Activated CD4-positive, alpha-beta T cell treated with anti-CD3 and anti-CD28 coated beads for 4 hours (primary cell): ENCODE measurements around the gene ZER1.
"Not testable (repeated sequence)": the region's sequence is repeated elsewhere in the genome, so short reads cannot be mapped to it uniquely, and the experiment has no call there.

ENCODE experiments used
- DNase-seq, 2 donors: peaks; one replicate each; pipeline ENCODE4 v3.0.0-alpha.2; 2020

ZER1 gene

GRCh38 chr9:128786681-128787601, 15.2 kb upstream of the ZER1 start, which contains the start of gene TBC1D13:
TSS of gene TBC1D13 (plus strand) at chr9:128787253. CDS start at chr9:128787354, 101 bp downstream.
- peak; percentile 86 to 88 for DNase-seq

DNA sequence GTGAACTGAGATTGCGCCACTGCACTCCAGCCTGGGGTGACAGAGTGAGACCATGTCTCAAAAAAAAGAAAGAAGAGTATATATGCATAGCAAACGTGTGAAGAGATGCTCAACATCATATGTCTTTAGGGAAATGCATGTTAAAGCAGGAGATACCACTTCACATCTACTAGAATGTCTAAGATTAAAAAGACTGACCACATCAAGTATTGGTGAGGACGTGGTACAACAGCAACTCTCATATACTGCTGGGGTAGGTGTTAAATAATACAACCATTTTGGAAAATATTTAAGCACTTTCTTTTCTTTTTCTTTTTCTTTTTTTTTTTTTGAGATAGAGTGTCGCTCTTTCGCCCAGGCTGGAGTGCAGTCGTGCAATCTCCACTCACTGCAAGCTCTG, 13.7 kb upstream of the ZER1 start:
- DNase-seq: no peak

GRCh38 chr9:128782669-128783068, 10.9 kb upstream of the ZER1 start:
- DNase-seq: no peak

- no peak for DNase-seq
Measured at GRCh38 chr9:128781187-128782070, 9.7 kb upstream of the ZER1 start.

DNA sequence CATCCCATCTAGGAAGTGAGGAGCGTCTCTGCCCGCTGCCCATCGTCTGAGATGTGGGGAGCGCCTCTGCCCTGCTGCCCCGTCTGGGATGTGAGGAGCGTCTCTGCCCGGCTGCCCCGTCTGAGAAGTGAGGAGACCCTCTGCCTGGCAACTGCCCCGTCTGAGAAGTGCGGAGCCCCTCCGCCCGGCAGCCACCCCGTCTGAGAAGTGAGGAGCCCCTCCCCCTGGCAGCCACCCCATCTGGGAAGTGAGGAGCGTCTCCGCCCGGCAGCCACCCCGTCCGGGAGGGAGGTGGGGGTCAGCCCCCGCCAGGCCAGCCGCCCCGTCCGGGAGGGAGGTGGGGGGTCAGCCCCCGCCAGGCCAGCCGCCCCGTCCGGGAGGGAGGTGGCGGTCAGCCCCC, 8.4 kb upstream of the ZER1 start:
- not testable (repeated sequence) for DNase-seq

GRCh38 chr9:128774804-128775203, 3.1 kb upstream of the ZER1 start:
- no peak for DNase-seq

- no peak for DNase-seq
Measured at GRCh38 chr9:128773049-128773448, 1.3 kb upstream of the ZER1 start.

- DNase-seq: peak in 1 of 2 donors; percentile 9
Measured at GRCh38 chr9:128771094-128771721, 519 bp downstream of the ZER1 start.

GRCh38 chr9:128770286-128771030, 1.3 kb downstream of the ZER1 start:
- DNase-seq: no peak

- DNase-seq: no peak
Measured at GRCh38 chr9:128768606-128769005, 3.1 kb downstream of the ZER1 start.

DNA sequence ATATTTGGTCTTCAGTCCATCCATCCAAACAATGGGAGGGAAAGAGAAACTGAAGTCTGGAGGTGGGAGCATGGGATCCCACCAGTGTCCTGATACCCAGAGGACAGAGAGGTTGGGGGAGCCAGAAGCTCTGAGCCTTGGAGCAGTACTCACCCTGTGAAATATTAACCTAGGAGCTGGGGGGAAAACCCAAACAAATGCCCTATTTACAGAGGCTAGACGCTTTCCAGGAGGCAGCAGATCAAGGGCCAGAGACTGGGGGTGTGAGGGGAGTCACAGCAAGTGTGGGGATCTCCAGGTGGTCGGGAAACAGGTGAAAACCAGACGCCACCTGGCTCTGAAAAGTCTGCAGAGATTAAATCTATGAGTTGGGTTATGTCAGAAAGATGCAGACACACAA, 6.2 kb downstream of the ZER1 start:
- no peak for DNase-seq

- DNase-seq: no peak
Measured at GRCh38 chr9:128764361-128764760, 7.4 kb downstream of the ZER1 start.

DNA sequence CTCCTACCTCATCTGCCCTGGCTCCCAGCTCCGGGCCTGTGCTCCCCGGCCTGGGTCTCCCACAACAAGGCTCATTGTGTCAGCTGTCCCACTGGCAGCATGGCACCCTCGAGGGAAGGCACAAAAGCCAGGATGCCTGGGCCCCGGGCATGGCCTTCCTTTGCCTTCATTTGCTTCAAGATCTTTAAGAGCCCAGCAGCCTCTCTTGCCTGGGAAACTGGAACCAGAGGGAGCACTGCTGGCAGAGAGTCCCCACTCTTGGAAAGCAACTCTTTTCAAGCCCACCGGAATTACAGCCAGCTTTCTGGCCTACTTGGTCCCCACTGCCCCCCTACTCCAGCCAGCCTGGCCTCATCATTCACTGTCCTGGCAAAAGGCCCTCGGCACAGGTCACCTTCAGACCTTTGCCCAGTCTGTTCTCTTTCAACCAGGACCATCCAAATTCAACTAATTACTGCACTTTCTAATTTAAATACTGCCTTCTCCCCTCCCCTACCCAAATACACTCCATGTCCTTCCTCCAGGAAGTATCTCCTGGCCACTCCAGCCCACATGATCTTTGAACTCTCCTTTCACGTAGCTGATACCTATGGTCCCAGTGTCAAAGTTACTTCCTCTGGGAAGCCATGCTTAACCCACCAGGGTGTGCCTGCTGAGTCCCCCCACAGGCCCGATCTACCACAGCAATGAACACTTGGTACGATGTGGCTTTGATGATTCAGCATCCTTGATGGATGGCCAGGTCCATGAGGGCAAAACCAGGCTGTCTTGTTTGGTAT, 8.9 kb downstream of the ZER1 start:
- DNase-seq: no peak

DNA sequence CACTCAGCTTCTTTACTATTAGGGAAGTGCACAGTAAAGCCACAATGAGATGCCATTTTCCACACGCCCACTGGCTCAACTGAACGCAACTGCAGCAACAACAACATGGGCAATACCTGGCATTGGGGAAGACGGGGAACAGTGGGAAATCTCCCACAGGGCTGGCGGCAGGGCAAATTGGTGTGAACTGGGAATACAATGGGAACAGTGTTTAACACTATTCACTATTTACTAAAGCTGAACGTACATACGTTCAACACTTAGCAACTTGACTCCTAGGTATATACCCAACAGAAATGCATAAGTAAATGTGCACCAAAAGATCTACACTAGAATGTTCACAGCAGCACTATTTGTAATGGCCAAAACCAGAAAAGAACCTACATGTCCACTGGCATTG, 14.1 kb downstream of the ZER1 start:
- no peak for DNase-seq

DNA sequence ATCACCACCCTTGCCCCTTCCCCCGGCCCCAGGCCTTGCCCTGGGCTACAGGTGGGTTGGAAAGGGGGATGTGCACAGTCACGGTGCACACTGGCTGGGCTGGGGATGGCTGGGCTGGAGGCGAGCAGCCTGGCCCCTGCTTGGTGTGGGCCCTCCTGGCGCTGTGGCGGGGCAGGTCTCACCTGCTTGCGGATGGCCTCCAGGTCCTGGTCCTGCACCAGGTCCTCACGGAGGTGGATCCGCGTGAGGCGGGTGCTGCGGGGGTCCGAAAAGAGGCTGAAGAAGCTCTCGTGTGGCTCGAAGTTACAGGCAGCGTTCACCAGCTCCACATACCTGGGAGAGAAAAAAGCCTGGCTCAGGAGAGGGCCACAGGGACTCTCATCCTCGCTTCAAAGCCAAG, 18.1 kb downstream of the ZER1 start:
- DNase-seq: no peak

GRCh38 chr9:128750926-128751595, 20.7 kb downstream of the ZER1 start:
- no peak for DNase-seq

DNA sequence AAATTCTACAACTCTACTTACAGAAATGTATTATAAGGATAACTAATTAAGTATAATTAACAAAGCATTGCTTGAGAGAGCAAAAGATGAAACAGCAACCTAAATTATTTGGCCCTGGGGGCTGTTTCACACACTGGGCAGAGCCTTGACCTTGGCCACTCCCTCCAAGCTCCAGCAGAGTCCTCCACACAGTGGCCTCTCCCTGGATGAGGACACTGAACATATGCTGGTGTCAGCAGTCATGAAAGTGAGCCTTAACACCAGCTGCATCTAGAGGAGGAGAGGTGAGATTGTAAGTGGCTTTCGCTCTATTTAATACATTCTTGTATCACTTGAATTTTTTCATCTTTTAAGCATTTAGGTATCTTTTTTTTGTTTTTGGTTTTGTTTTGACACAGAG, 24.5 kb downstream of the ZER1 start:
- no peak for DNase-seq

DNA sequence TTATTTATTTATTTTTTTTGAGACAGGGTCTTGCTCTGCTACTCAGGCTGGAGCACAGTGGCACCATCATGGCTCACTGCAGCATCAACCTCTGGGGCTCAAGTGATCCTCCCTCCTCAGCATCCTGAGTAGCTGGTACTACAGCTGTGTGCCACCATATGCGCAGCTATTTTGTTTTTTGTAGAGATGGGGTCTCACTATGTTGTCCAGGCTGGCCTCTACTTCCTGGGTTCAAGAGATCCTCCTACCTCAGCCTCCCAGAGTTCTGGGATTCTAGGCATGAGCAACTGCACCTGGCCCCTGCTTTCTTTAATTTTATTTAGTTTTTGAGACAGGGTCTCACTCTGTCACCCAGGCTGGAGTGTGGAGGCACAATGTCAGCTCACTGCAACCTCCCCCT, 28.3 kb downstream of the ZER1 start:
- no peak for DNase-seq

DNA sequence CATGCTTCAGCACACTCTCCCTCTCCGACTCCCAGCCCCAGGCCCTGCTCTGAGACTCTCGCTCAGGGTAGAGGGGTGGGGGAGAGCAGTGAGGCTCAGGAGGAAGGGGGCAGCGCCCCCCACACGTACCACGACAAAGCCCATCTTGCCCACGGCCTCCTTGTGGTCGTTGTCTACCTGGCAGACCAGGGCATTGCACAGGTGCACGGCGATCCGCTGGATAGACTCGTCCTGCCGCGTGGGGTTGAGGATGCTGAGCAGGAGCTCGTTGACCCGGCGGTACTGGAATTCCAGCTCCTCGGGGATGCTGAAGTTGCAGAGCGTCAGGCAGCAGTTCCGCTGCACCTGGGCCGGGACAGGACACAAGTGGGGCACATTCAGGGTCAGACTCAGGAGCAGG, 29.3 kb downstream of the ZER1 start:
- DNase-seq: no peak

GRCh38 chr9:128735373-128735772, 36.4 kb downstream of the ZER1 start:
- no peak for DNase-seq

DNA sequence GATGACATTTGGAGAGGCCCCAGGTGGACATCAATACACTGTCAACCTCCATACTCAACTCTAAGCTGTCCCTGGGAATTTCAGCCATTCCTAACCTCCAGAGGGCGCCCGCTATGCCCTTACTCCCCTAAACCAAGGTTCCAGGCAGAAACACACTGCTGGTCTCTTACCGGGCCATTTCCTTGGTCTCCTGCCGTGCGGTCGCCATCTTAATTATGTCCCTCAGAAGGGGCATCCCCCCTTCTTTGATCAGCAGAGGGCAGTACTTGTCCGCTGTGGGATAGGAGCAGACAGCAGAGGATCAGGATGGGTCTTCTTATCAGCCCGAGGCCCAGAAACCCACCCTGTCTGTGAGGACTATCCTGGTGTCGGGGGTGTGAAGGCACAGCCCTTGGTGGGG, 38.5 kb downstream of the ZER1 start:
- peak in 1 of 2 donors; percentile 17 for DNase-seq
